Spleen (tissue), 11 donors: ENCODE measurements around the gene RPL10. TPM values are rescaled to one million over a fixed set of nuclear protein-coding genes. Genes with fewer than 3 reads are reported as not detected.

ENCODE experiments used
- DNase-seq: peaks from one replicate; pipeline ENCODE4 v3.0.0-alpha.2; 2020
- H3K27ac ChIP-seq, 8 donors: fragments of 200-600 bp; sonication (generic) in 7 of 8; 1 replicate in 4 of 8; 2 replicates in 4 of 8; pipeline versions ENCODE4 v1.5.0 to v1.8.0; 2016 to 2021; ENCODE audit warnings: inconsistent platforms in 4 of 8, mild to moderate bottlenecking in 4 of 8, moderate library complexity in 1 of 8
- H3K27me3 ChIP-seq, 7 donors: fragments of 200-600 bp; sonication (generic) in 6 of 7; replicated peaks in 1 of 7; 1 replicate in 4 of 7; 2 replicates in 3 of 7; pipeline versions ENCODE4 v1.5.0 to v1.8.0; 2016 to 2021; ENCODE audit warnings: inconsistent platforms in 3 of 7, mild to moderate bottlenecking in 1 of 7
- H3K36me3 ChIP-seq, 6 donors: fragments of 200-600 bp; sonication (generic) in 5 of 6; 1 replicate in 4 of 6; 2 replicates in 2 of 6; pipeline versions ENCODE4 v1.5.0 to v1.8.0; 2016 to 2021; ENCODE audit warnings: inconsistent platforms in 2 of 6
- H3K4me1 ChIP-seq, 6 donors: fragments of 200-600 bp; sonication (generic) in 5 of 6; 1 replicate in 3 of 6; 2 replicates in 3 of 6; pipeline versions ENCODE4 v1.5.0 to v1.8.0; 2016 to 2021; ENCODE audit warnings: inconsistent platforms in 3 of 6
- H3K4me3 ChIP-seq, 8 donors: fragments of 200-600 bp; sonication (generic) in 7 of 8; 1 replicate in 4 of 8; 2 replicates in 4 of 8; pipeline versions ENCODE4 v1.5.0 to v1.8.0; 2016 to 2021; ENCODE audit warnings: inconsistent platforms in 4 of 8, mild to moderate bottlenecking in 4 of 8, moderate library complexity in 2 of 8
- H3K9me3 ChIP-seq, 8 donors: fragments of 200-600 bp; sonication (generic) in 7 of 8; 1 replicate in 4 of 8; 2 replicates in 4 of 8; pipeline versions ENCODE4 v1.5.0 to v1.8.0; 2016 to 2021; ENCODE audit warnings: inconsistent platforms in 4 of 8
- POLR2A ChIP-seq, 3 donors: fragments of 450-650 bp; IDR thresholded peaks; one replicate each; pipeline ENCODE4 v1.5.1; 2017; ENCODE audit warnings: antibody characterized with exemption in 3 of 3, mild to moderate bottlenecking in 1 of 3
- POLR2AphosphoS5 ChIP-seq, 3 donors: sonication (generic); formaldehyde crosslinking; IDR thresholded peaks; one replicate each; pipeline ENCODE4 v1.5.1; 2017; ENCODE audit warnings: antibody characterized with exemption in 3 of 3
- WGBS, 5 donors: extraction: QIAGEN DNeasy Blood & Tissue Kit in 3 of 5; methylation state at CpG; one replicate each; pipeline versions ENCODE4 v1.1.5 to v1.1.7; 2013 to 2018; 5-methylcytosine and 5-hydroxymethylcytosine counted together
- intact Hi-C: fragments of 100-400 bp; cut with DNase I; formaldehyde crosslinking; loops from one replicate; pipeline ENCODE4 v1.15.0; 2023; ENCODE audit warnings: low total_unique reads
- polyA plus RNA-seq, 3 donors: library from polyadenylated mRNA; stranded (reverse); fragments of 200-250 nt; gene quantifications; one replicate each; pipeline ENCODE4 v1.2.1, GENCODE V29; 2013
- total RNA-seq, 7 donors: library from RNA; depleted of rRNA in 3 of 7; stranded (reverse); fragments of >200 nt in 3 of 7; fragmentation: NEBNext Ultra II Directional in 4 of 7; extraction: Animal tissue kit (Norgen Biotek cat#: 25700) in 4 of 7; gene quantifications; one replicate each; pipeline versions ENCODE4 v1.1.0 to v1.2.1, GENCODE V29; 2016 to 2021
- TF ChIP-seq, protein P1 (sequence below), 11 experiments: fragments of 200-600 bp in 7 of 11; fragments of 450-650 bp in 4 of 11; sonication (generic) in 4 of 11; IDR thresholded peaks in 8 of 11; conservative IDR thresholded peaks in 3 of 11; 1 replicate in 7 of 11; 2 replicates in 4 of 11; pipeline versions ENCODE4 v1.4.0 to v1.8.0; 2016 to 2021; ENCODE audit warnings: antibody characterized with exemption in 11 of 11, inconsistent platforms in 4 of 11, mild to moderate bottlenecking in 1 of 11
- donor health status: healthy with polysubstance abuse.
- donor health status: DM: no; HTN: no; CAD: no; lungs with moderate emphysema.
- donor health status: DM: no; HTN: no; CAD: no.
- donor health status: Bipolar disorder and iron deficiency.
- donor health status: healthy.
- donor health status: DM: no; HTN: no; CAD: no.
- donor health status: DM: yes; HTN: yes; CAD: no.

RPL10 gene
- total and polyA plus RNA-seq, 10 donors = 2,711 to 9,324 (median 3,504) TPM

DNA sequence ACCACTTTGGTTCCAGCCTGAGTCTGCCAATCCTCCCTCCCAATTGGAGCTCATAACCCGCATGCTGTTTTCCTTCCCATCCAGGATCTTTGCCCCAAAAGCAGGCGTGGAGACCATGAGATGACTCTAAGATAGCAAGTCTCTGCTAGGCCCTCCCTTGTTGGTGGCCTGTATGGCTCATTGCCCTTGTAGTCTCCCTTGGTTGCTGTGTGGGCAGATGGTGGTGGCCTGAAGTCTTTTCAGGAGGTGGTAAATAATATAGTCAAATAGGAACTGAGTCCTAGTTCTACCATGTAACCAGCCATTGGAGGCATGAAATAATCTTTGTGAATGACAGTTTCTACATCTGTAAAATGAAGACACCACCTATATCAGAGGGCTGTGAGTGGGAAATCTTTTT, 31.5 kb downstream of the RPL10 start:
- TF ChIP-seq POLR2A (IDR thresholded peaks at IDR 0.05) = no peak
- no peak for TF ChIP-seq POLR2AphosphoS5 (IDR thresholded peaks at IDR 0.05)
- TF ChIP-seq, protein P1, sequence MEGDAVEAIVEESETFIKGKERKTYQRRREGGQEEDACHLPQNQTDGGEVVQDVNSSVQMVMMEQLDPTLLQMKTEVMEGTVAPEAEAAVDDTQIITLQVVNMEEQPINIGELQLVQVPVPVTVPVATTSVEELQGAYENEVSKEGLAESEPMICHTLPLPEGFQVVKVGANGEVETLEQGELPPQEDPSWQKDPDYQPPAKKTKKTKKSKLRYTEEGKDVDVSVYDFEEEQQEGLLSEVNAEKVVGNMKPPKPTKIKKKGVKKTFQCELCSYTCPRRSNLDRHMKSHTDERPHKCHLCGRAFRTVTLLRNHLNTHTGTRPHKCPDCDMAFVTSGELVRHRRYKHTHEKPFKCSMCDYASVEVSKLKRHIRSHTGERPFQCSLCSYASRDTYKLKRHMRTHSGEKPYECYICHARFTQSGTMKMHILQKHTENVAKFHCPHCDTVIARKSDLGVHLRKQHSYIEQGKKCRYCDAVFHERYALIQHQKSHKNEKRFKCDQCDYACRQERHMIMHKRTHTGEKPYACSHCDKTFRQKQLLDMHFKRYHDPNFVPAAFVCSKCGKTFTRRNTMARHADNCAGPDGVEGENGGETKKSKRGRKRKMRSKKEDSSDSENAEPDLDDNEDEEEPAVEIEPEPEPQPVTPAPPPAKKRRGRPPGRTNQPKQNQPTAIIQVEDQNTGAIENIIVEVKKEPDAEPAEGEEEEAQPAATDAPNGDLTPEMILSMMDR (IDR thresholded peaks at IDR 0.05 in 8 of 11, conservative IDR thresholded peaks at IDR 0.05 in 3 of 11) = no peak
- Histone ChIP-seq H3K4me3 (peak overlapping the region in 6 of 8 donors; percentile 62 to 86 (median 63)), H3K4me1 (peaks cover 3 to 52% (median 26%) of the 10 kb centered on the region in 6 donors), H3K36me3 (peaks cover 0 to 33% (median 12%) of the 10 kb centered on the region in 6 donors), H3K27me3 (no peaks in the 10 kb centered on the region), H3K27ac (peak overlapping the region in 5 of 8 donors; percentile 71 to 94 (median 92)), H3K9me3 (no peaks in the 10 kb centered on the region)
- DNase-seq = no peak
- intact Hi-C loops = no loop called here
- WGBS, 5 donors = 73 to 84% (median 82%) methylated on average over 2 of the region's 2 CpGs

DNA sequence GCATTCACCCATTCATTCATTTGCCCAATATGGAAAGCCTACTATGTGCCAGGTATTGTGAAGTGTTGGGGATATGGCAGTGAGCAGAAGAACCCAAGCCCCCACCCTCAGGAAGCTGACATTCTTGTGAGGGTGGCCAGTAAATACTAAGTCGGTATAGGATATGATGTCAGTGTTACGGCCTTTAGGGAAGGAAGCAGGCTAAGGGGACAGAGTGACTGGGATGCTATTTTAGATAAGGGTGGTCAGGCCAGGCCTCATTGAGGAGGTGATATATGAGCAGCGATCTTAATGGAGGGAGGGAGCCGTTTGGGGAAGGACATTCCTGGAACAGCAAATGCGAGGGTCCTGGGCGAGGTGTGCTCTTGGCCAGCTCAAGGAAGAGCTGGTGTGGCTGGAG, 32.3 kb downstream of the RPL10 start:
- H3K4me3 ChIP-seq = peak overlapping the region in 1 of 8 donors; percentile 86
- WGBS, 5 donors = 34 to 65% (median 45%) methylated on average over 5 to 6 of the region's 6 CpGs

DNA sequence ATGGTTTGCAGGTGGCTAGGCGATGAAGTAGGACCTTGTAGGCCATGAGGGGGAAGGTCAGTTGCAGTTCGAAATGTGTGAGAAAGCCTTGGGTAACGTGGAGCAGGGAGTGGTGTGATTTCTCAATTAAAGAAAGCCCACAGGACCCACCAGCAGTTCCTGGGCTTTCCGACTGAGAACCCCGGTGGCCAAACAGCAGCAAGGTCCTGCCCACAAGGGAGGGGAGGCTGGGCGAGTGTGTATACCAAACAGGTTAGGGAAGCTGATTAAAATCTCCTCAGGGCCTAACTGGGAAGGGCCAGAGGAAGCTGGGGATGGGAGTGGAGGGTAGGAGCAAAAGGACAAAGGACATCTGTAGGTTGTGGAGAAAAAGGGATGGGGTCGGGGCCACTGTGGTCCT, 32.7 kb downstream of the RPL10 start:
- Histone ChIP-seq H3K27ac (peak overlapping the region in 7 of 8 donors; percentile 27 to 94 (median 90)), H3K9me3 (no peaks in the 10 kb centered on the region), H3K36me3 (peaks cover 0 to 45% (median 15%) of the 10 kb centered on the region in 6 donors), H3K27me3 (no peaks in the 10 kb centered on the region), H3K4me3 (peak overlapping the region in 1 of 8 donors; percentile 86), H3K4me1 (peaks cover 3 to 55% (median 27%) of the 10 kb centered on the region in 6 donors)
- DNase-seq = no peak
- WGBS, 5 donors = 28 to 64% (median 48%) methylated on average over 7 of the region's 7 CpGs
- TF ChIP-seq POLR2AphosphoS5 (IDR thresholded peaks at IDR 0.05) = no peak
- TF ChIP-seq POLR2A (IDR thresholded peaks at IDR 0.05) = no peak
- TF ChIP-seq, protein P1 (IDR thresholded peaks at IDR 0.05 in 8 of 11, conservative IDR thresholded peaks at IDR 0.05 in 3 of 11) = no peak
- intact Hi-C loops = no loop called here

More for the DNA sequence above, 32.3 kb downstream of the RPL10 start:
- intact Hi-C loops = no loop called here
- Histone ChIP-seq H3K4me1 (peaks cover 3 to 51% (median 26%) of the 10 kb centered on the region in 6 donors), H3K27ac (peak overlapping the region in 7 of 8 donors; percentile 27 to 94 (median 90)), H3K9me3 (no peaks in the 10 kb centered on the region), H3K27me3 (no peaks in the 10 kb centered on the region), H3K36me3 (peaks cover 0 to 40% (median 14%) of the 10 kb centered on the region in 6 donors)
- TF ChIP-seq POLR2A (IDR thresholded peaks at IDR 0.05) (no peak), POLR2AphosphoS5 (IDR thresholded peaks at IDR 0.05) (peak in 1 of 3 donors; percentile 46)
- TF ChIP-seq, protein P1 (IDR thresholded peaks at IDR 0.05 in 8 of 11, conservative IDR thresholded peaks at IDR 0.05 in 3 of 11) = no peak
- DNase-seq = no peak

DNA sequence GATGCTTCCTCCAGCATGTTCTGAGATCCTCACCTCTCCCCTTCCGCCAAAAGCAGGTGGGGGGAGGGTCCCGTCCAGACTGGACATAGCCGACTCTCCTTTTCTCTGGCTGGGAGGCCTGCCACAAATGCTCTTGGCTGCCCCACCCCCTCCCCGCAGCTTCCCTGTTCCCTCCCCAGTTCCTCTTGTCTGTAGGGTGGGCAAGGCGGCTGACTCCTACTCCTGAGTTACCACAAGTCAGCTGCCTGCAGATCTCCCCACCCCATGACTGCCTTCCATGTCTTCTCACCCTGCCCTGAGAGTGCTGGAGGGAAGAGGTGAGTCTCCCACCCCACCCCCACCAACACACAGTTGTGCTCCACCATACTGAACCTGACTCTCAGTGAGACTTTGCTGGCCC, 33.2 kb downstream of the RPL10 start:
- Histone ChIP-seq H3K27me3 (no peaks in the 10 kb centered on the region), H3K4me1 (peaks cover 3 to 59% (median 30%) of the 10 kb centered on the region in 6 donors), H3K4me3 (peak overlapping the region in 1 of 8 donors; percentile 86), H3K27ac (peak overlapping the region in 7 of 8 donors; percentile 27 to 94 (median 90)), H3K36me3 (peaks cover 0 to 46% (median 15%) of the 10 kb centered on the region in 6 donors), H3K9me3 (no peaks in the 10 kb centered on the region)
- 20 to 53% (median 41%) methylated on average over 2 to 5 of the region's 5 CpGs for WGBS, 5 donors
- TF ChIP-seq POLR2A (IDR thresholded peaks at IDR 0.05) = no peak
- no peak for TF ChIP-seq POLR2AphosphoS5 (IDR thresholded peaks at IDR 0.05)
- TF ChIP-seq, protein P1 (IDR thresholded peaks at IDR 0.05 in 8 of 11, conservative IDR thresholded peaks at IDR 0.05 in 3 of 11) = no peak
- intact Hi-C loops = no loop called here
- no peak for DNase-seq
